ENCODE data around the gene PYDC1.
"Not testable (repeated sequence)": the region's sequence is repeated elsewhere in the genome, so short reads cannot be mapped to it uniquely, and the experiment has no call there.

The PYDC1 gene

DNA sequence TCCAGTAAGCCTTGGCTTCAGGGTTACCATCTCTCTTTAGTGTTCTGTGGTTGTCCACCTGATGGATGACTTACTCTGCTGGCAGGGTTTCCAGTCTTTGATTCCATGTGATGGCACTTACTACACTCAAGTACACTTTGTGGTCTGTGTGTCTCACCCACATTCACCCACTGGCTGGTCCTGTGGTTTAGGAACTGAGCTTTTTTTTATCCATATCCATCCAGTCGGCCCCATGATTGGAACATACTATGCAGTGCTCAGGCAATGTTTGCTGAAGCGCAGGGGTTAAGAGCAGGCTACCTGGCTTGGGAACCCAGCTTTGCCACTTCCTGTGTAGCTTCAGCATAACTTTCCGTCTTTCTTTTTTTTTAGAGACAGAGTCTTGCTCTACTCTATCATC, 39.8 kb downstream of the PYDC1 start:
- peak; percentile 40 for DNase-seq

- DNase-seq = not testable (repeated sequence)
Measured at GRCh38 chr16:31170048-31170447, 46.9 kb downstream of the PYDC1 start.

- DNase-seq = no peak
Measured at GRCh38 chr16:31168848-31169247, 48.1 kb downstream of the PYDC1 start.

GRCh38 chr16:31167315-31167714, 49.6 kb downstream of the PYDC1 start:
- DNase-seq = no peak
